ENCODE results near the gene DPY19L1. TPM values are rescaled to one million over a fixed set of nuclear protein-coding genes. Genes with fewer than 3 reads are reported as not detected.
"Not testable (repeated sequence)": the region's sequence is repeated elsewhere in the genome, so short reads cannot be mapped to it uniquely, and the experiment has no call there.

DPY19L1 gene
- total RNA-seq, 1 donor from 2014 or later = 48.2 TPM

DNA sequence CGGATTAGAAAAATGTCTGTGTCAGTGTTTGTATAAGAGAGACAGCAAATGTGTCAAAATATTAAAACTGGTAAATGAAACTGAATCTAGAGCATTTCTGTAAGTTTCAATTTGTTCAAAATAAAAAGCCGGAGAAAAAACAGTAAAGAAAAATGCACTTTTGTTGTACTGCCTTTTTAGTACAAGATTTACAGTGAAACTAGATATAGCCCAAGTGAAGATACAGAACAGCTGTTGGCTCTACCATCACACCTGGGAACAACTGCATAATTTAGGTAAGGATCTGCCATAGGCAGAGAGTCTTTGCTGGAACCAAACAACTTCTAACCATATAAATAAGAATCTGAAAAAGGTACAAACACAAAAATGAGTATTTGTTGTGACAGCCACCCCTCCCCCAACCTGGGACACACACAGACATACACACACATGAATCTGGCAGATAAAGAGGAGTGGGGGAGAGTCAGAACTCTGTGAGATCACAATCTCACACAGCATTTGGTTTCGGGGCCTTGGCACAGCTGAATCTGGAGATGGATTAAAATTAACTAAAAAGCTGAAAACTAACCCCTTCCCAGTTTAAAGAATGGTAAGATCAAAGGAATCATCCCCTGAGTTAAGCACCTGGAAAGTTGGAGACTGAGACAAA, 54.8 kb downstream of the DPY19L1 start:
- TF ChIP-seq CTCF (IDR thresholded peaks at IDR 0.05) (no peak), EZH2 (IDR thresholded peaks at IDR 0.05) (no peak), EZH2phosphoT487 (IDR thresholded peaks at IDR 0.05) (no peak)
- Histone ChIP-seq H3K4me3 (no peak overlapping the region), H3K4me2 (no peak overlapping the region), H3K27ac (no peak overlapping the region), H3K9me3 (ENCODE audit: low read depth) (no peaks in the 10 kb centered on the region), H3K9ac (no peak overlapping the region), H4K20me1 (ENCODE audit: low read depth) (no peaks in the 10 kb centered on the region), H2AFZ (replicated peaks) (no peak overlapping the region), H3K4me1 (no peaks in the 10 kb centered on the region), H3K79me2 (ENCODE audit: low read depth) (no peaks in the 10 kb centered on the region), H3K36me3 (no peaks in the 10 kb centered on the region), H3K27me3 (no peaks in the 10 kb centered on the region), H3F3A (ENCODE audit: low read depth) (no peaks in the 10 kb centered on the region)
- Mint-ChIP-seq H3K27me3 (ENCODE audit: insufficient read depth, low read depth) (no peaks in the 10 kb centered on the region), H3K9me3 (no peaks in the 10 kb centered on the region), H3K4me3 (no peak overlapping the region), H3K36me3 (peaks cover 12% of the 10 kb centered on the region), H3K27ac (no peak overlapping the region), H3K4me1 (peaks cover 3% of the 10 kb centered on the region)
- DNase-seq (ENCODE audit: low spot score) = no peak

DNA sequence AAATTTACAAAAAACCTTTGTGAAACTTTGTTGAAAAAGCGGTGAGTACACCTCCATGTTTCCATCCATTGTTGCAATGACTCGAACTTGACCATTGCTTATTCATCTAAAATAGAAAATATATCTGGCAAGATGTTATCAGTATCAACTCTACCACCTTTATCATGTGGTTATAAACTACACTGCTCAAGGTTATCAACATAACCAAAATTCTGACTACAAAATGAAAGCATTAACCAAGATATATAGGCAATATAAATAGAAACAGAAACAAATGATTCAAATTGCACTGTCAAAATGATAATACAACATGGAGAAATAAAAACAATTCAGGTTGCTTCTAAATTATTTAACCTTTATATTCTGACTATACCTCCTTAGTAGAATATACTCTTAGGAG, 58.2 kb downstream of the DPY19L1 start:
- DNase-seq (ENCODE audit: low spot score); H3K4me1 Mint-ChIP-seq; H3K9me3 ChIP-seq (ENCODE audit: low read depth); H3F3A ChIP-seq (ENCODE audit: low read depth); H3K4me1 ChIP-seq; H3K27ac Mint-ChIP-seq; H3K4me2 ChIP-seq; H3K79me2 ChIP-seq (ENCODE audit: low read depth); H3K27me3 ChIP-seq; H3K36me3 ChIP-seq; H3K4me3 ChIP-seq; H3K27ac ChIP-seq; H2AFZ ChIP-seq (replicated peaks); H3K27me3 Mint-ChIP-seq (ENCODE audit: insufficient read depth, low read depth); H3K9ac ChIP-seq; H3K4me3 Mint-ChIP-seq; H3K9me3 Mint-ChIP-seq; H4K20me1 ChIP-seq (ENCODE audit: low read depth): not testable (repeated sequence)
- peaks cover 31% of the 10 kb centered on the region for H3K36me3 Mint-ChIP-seq

DNA sequence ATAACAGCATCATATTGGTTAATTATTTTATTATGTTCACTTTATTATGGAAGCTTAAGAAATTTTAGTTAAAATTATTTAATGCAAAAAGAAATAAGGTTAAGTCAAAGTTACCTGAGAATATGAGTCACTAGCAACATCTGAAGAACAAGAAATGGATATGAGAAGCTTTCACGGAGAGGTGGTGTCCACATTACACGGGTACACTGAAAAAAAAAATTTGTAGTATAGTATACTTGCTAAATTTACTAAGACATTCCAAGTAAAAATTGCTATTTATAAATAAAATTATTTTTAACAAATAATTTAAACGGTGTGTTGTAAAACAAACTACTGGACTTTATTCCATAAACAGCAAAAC, 63.9 kb downstream of the DPY19L1 start:
- Histone ChIP-seq H3K4me3 (no peak overlapping the region), H3K4me1 (no peaks in the 10 kb centered on the region), H3K9ac (no peak overlapping the region), H3K27me3 (no peaks in the 10 kb centered on the region), H2AFZ (replicated peaks) (no peak overlapping the region), H4K20me1 (ENCODE audit: low read depth) (no peaks in the 10 kb centered on the region), H3K36me3 (no peaks in the 10 kb centered on the region), H3K79me2 (ENCODE audit: low read depth) (no peaks in the 10 kb centered on the region), H3K9me3 (ENCODE audit: low read depth) (no peaks in the 10 kb centered on the region), H3K27ac (no peak overlapping the region), H3F3A (ENCODE audit: low read depth) (no peaks in the 10 kb centered on the region), H3K4me2 (no peak overlapping the region)
- Mint-ChIP-seq H3K27ac (no peak overlapping the region), H3K9me3 (peaks cover 8% of the 10 kb centered on the region), H3K4me3 (no peak overlapping the region), H3K4me1 (no peaks in the 10 kb centered on the region), H3K36me3 (peaks cover 47% of the 10 kb centered on the region), H3K27me3 (ENCODE audit: insufficient read depth, low read depth) (no peaks in the 10 kb centered on the region)
- TF ChIP-seq EZH2phosphoT487 (IDR thresholded peaks at IDR 0.05) (no peak), CTCF (IDR thresholded peaks at IDR 0.05) (no peak), EZH2 (IDR thresholded peaks at IDR 0.05) (no peak)
- no peak for DNase-seq (ENCODE audit: low spot score)

DNA sequence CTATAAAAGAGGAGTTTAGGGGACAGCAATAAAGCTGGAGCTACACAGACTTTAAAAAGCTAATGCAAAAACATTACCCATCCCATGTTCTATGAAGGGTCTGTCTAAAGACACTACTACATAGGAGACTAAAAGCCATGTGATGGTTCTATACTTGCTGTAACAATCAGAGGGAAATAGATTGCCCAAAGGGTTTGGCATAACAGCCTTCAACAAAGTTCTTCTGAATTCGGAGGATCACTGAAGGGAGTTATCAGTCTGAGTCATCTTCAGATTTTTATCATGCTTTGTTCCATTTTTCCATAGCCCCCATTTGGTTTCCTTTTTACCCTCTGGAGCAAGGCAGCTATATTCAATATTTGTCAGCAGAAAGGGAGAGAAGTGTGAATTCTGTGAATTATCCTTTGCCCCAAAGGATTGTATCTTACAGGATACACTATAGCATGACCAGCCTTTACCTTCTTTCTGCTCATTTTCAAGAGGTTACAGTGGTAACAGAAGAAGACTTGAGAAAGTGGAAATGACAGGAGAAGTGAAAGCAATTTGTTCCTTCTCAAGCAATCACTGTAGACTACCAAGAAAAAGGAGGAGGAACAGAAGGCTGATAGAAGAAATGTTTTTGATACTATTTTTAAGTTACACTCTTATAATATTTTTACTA, 64.4 kb downstream of the DPY19L1 start:
- peaks cover 47% of the 10 kb centered on the region for H3K36me3 Mint-ChIP-seq
- not testable (repeated sequence) for H3K27ac Mint-ChIP-seq; H3K4me1 ChIP-seq; H3K9me3 ChIP-seq (ENCODE audit: low read depth); H3K4me1 Mint-ChIP-seq; H3K79me2 ChIP-seq (ENCODE audit: low read depth); H3K27me3 ChIP-seq; H4K20me1 ChIP-seq (ENCODE audit: low read depth); H3K4me3 ChIP-seq; H3K9me3 Mint-ChIP-seq; H3K9ac ChIP-seq; H3K36me3 ChIP-seq; H3K4me2 ChIP-seq; H2AFZ ChIP-seq (replicated peaks); H3K27ac ChIP-seq; H3F3A ChIP-seq (ENCODE audit: low read depth); DNase-seq (ENCODE audit: low spot score); H3K27me3 Mint-ChIP-seq (ENCODE audit: insufficient read depth, low read depth); H3K4me3 Mint-ChIP-seq

GRCh38 chr7:34967818-34968217, 69.5 kb downstream of the DPY19L1 start:
- not testable (repeated sequence) for H3K4me3 Mint-ChIP-seq; H3K36me3 ChIP-seq; H3K4me1 Mint-ChIP-seq; H3K27ac ChIP-seq; H3K4me1 ChIP-seq; H3K27me3 ChIP-seq; H3K79me2 ChIP-seq (ENCODE audit: low read depth); H3F3A ChIP-seq (ENCODE audit: low read depth); H3K9me3 Mint-ChIP-seq; DNase-seq (ENCODE audit: low spot score); H4K20me1 ChIP-seq (ENCODE audit: low read depth); H3K9me3 ChIP-seq (ENCODE audit: low read depth); H3K27ac Mint-ChIP-seq; H3K9ac ChIP-seq; H3K27me3 Mint-ChIP-seq (ENCODE audit: insufficient read depth, low read depth); H2AFZ ChIP-seq (replicated peaks); H3K4me3 ChIP-seq; H3K4me2 ChIP-seq
- H3K36me3 Mint-ChIP-seq = peaks cover 33% of the 10 kb centered on the region

DNA sequence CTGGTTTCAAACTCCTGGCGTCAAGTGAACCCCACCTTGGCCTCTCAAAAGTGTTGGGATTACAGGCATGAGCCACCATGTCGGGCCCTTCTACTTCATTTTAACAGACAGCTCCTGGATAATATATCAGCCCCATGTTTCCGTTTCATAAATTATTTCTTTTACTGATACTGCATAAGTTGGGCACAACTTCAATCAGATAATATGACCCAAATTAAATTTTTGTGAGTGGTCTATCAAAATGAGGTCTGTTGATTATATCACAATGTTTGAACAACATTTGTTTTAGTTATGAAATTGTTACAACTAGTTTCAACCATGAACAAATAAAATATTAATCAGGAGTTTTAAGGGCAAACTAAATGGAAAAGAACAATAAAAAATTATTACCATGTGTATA, 70.8 kb downstream of the DPY19L1 start:
- not testable (repeated sequence) for H3K79me2 ChIP-seq (ENCODE audit: low read depth); H3K27me3 ChIP-seq; H3K9me3 ChIP-seq (ENCODE audit: low read depth); H3K4me3 Mint-ChIP-seq; H3K4me1 Mint-ChIP-seq; H3F3A ChIP-seq (ENCODE audit: low read depth); H3K4me2 ChIP-seq; H2AFZ ChIP-seq (replicated peaks); H3K27me3 Mint-ChIP-seq (ENCODE audit: insufficient read depth, low read depth); H3K4me1 ChIP-seq; H3K4me3 ChIP-seq; H3K36me3 ChIP-seq; H3K9ac ChIP-seq; H3K9me3 Mint-ChIP-seq; H4K20me1 ChIP-seq (ENCODE audit: low read depth); H3K27ac Mint-ChIP-seq; DNase-seq (ENCODE audit: low spot score); H3K27ac ChIP-seq
- H3K36me3 Mint-ChIP-seq = peaks cover 35% of the 10 kb centered on the region
